ENCODE results near the gene UROC1. TPM values are rescaled to one million over a fixed set of nuclear protein-coding genes. Genes with fewer than 3 reads are reported as not detected.

The UROC1 gene
- total and polyA plus RNA-seq, 2 donors (not counting 1 experiment from before 2014, with no cell fraction given) = not detected

DNA sequence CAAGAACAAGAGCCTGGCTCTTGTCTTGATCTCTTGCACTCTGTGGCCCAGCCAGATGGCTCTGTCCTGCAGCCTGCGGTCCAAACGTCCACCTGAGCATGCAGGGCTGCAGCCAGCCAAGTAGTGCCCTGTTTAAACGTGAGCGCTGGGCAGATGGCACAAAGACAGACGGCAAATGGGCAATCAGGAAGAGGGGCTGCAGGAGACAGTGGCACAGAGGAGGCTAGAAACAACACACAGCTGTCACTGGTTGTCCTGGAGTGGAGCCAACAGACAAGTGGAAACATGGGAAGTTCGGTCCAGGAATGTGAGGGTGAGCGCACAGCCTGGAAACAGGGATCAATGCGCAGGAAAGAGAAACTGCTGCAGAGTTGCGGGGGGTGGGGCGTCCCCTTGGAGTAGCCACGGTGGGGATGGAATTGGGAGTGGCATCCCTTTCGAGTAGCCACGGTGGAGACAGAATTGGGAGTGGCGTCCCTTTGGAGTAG is 31.2 kb downstream of the UROC1 start:
- POLR2A ChIA-PET = no interaction called here
- no peak overlapping the region for H3K27ac Mint-ChIP-seq

DNA sequence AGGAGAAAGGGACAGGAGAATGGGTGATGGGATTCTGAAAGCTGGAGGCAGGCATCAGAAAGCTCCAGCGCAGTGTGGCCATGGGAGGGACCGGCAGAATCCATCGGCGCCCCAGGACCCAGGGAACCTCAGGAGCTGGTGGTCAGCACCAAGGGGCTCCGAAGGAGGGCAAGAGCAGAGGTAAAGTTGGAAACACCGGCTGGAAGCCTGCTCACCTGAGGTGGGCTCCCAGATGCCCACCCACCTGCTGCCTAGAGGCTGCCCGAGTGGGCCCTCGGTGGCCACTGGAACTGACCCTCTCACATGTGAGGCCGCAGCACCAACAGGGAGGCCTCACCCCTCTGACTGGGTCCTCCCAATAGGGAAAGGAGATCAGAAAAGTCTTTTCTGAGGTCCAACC is 31.6 kb downstream of the UROC1 start:
- Histone ChIP-seq H3K4me1 (ENCODE audit: control insufficient read depth in 2 of 2, insufficient read depth in 2 of 2, low read length in 2 of 2) (peaks cover 5 to 6% of the 10 kb centered on the region in 2 donors), H2AFZ (ENCODE audit: insufficient read depth, low read depth, low read length, poor library complexity, severe bottlenecking) (no peak overlapping the region), H3K9ac (ENCODE audit: low read length) (no peak overlapping the region), H3K27me3 (replicated peaks in 1 of 4; ENCODE audit: control extremely low read depth in 1 of 4, control insufficient read depth in 3 of 4, insufficient read depth in 4 of 4, low read length in 3 of 4) (no peaks in the 10 kb centered on the region), H3K27ac (ENCODE audit: low read length in 2 of 2) (no peak overlapping the region), H3K4me3 (ENCODE audit: control extremely low read depth in 1 of 5, extremely low read depth in 1 of 5, insufficient read depth in 1 of 5, low read depth in 2 of 5, low read length in 4 of 5) (no peak overlapping the region), H3K36me3 (replicated peaks in 1 of 2; ENCODE audit: control extremely low read depth in 1 of 2, control insufficient read depth in 1 of 2, extremely low read depth in 1 of 2, insufficient read depth in 2 of 2, low read length in 1 of 2) (no peaks in the 10 kb centered on the region), H3K9me3 (ENCODE audit: control extremely low read depth in 1 of 3, control insufficient read depth in 2 of 3, insufficient read depth in 1 of 3, low read length in 2 of 3) (no peaks in the 10 kb centered on the region), H3K79me2 (ENCODE audit: control insufficient read depth, insufficient read depth, low read length) (no peaks in the 10 kb centered on the region), H4K20me1 (ENCODE audit: control insufficient read depth, insufficient read depth, low read length, poor library complexity, severe bottlenecking) (no peaks in the 10 kb centered on the region), H3K4me2 (replicated peaks; ENCODE audit: low read depth, low read length, poor library complexity, severe bottlenecking) (no peak overlapping the region)
- ChIA-PET CTCF (no interaction called here), POLR2A (no interaction called here)
- Mint-ChIP-seq H3K27me3 (peaks cover 9% of the 10 kb centered on the region), H3K27ac (no peak overlapping the region), H3K9me3 (ENCODE audit: insufficient read depth) (no peaks in the 10 kb centered on the region), H3K4me1 (peaks cover 3% of the 10 kb centered on the region), H3K4me3 (no peak overlapping the region)
- TF ChIP-seq, protein P1, sequence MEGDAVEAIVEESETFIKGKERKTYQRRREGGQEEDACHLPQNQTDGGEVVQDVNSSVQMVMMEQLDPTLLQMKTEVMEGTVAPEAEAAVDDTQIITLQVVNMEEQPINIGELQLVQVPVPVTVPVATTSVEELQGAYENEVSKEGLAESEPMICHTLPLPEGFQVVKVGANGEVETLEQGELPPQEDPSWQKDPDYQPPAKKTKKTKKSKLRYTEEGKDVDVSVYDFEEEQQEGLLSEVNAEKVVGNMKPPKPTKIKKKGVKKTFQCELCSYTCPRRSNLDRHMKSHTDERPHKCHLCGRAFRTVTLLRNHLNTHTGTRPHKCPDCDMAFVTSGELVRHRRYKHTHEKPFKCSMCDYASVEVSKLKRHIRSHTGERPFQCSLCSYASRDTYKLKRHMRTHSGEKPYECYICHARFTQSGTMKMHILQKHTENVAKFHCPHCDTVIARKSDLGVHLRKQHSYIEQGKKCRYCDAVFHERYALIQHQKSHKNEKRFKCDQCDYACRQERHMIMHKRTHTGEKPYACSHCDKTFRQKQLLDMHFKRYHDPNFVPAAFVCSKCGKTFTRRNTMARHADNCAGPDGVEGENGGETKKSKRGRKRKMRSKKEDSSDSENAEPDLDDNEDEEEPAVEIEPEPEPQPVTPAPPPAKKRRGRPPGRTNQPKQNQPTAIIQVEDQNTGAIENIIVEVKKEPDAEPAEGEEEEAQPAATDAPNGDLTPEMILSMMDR (IDR thresholded peaks at IDR 0.05) = no peak
- no peak for TF ChIP-seq EZH2 (IDR thresholded peaks at IDR 0.05; ENCODE audit: borderline replicate concordance, insufficient read depth, low read depth, low read length, poor library complexity, severe bottlenecking)
- DNase-seq (no peak), ATAC-seq (ENCODE audit: low read depth) (no peak)
- intact Hi-C loops (cut with micrococcal nuclease) = no loop called here
- WGBS (ENCODE audit: insufficient coverage) = 96% methylated on average over 7 of the region's 9 CpGs

More for the DNA sequence above, 31.2 kb downstream of the UROC1 start:
- no peak overlapping the region for H2AFZ ChIP-seq (ENCODE audit: insufficient read depth, low read depth, low read length, poor library complexity, severe bottlenecking)
- H3K27me3 ChIP-seq (replicated peaks in 1 of 4; ENCODE audit: control extremely low read depth in 1 of 4, control insufficient read depth in 3 of 4, insufficient read depth in 4 of 4, low read length in 3 of 4) = no peaks in the 10 kb centered on the region
- ATAC-seq (ENCODE audit: low read depth) = no peak
- H3K4me3 Mint-ChIP-seq = no peak overlapping the region
- H3K27ac ChIP-seq (ENCODE audit: low read length in 2 of 2) = no peak overlapping the region
- 98% methylated on average over 13 of the region's 14 CpGs for WGBS (ENCODE audit: insufficient coverage)
- H3K79me2 ChIP-seq (ENCODE audit: control insufficient read depth, insufficient read depth, low read length) = no peaks in the 10 kb centered on the region
- no peaks in the 10 kb centered on the region for H3K36me3 ChIP-seq (replicated peaks in 1 of 2; ENCODE audit: control extremely low read depth in 1 of 2, control insufficient read depth in 1 of 2, extremely low read depth in 1 of 2, insufficient read depth in 2 of 2, low read length in 1 of 2)
- no peak overlapping the region for H3K9ac ChIP-seq (ENCODE audit: low read length)
- no peak for DNase-seq
- H3K4me3 ChIP-seq (ENCODE audit: control extremely low read depth in 1 of 5, extremely low read depth in 1 of 5, insufficient read depth in 1 of 5, low read depth in 2 of 5, low read length in 4 of 5) = no peak overlapping the region
- CTCF ChIA-PET = no interaction called here
- no peaks in the 10 kb centered on the region for H3K9me3 ChIP-seq (ENCODE audit: control extremely low read depth in 1 of 3, control insufficient read depth in 2 of 3, insufficient read depth in 1 of 3, low read length in 2 of 3)
- no peaks in the 10 kb centered on the region for H3K9me3 Mint-ChIP-seq (ENCODE audit: insufficient read depth)
- no peaks in the 10 kb centered on the region for H4K20me1 ChIP-seq (ENCODE audit: control insufficient read depth, insufficient read depth, low read length, poor library complexity, severe bottlenecking)
- intact Hi-C loops (cut with micrococcal nuclease) = no loop called here
- peaks cover 9% of the 10 kb centered on the region for H3K27me3 Mint-ChIP-seq
- peaks cover 3% of the 10 kb centered on the region for H3K4me1 Mint-ChIP-seq
- H3K4me1 ChIP-seq (ENCODE audit: control insufficient read depth in 2 of 2, insufficient read depth in 2 of 2, low read length in 2 of 2) = peaks cover 5 to 6% of the 10 kb centered on the region in 2 donors
- TF ChIP-seq, protein P1 (IDR thresholded peaks at IDR 0.05) = no peak
- no peak for TF ChIP-seq EZH2 (IDR thresholded peaks at IDR 0.05; ENCODE audit: borderline replicate concordance, insufficient read depth, low read depth, low read length, poor library complexity, severe bottlenecking)
- H3K4me2 ChIP-seq (replicated peaks; ENCODE audit: low read depth, low read length, poor library complexity, severe bottlenecking) = no peak overlapping the region
